ENCODE data around the gene GPHB5.

DNA sequence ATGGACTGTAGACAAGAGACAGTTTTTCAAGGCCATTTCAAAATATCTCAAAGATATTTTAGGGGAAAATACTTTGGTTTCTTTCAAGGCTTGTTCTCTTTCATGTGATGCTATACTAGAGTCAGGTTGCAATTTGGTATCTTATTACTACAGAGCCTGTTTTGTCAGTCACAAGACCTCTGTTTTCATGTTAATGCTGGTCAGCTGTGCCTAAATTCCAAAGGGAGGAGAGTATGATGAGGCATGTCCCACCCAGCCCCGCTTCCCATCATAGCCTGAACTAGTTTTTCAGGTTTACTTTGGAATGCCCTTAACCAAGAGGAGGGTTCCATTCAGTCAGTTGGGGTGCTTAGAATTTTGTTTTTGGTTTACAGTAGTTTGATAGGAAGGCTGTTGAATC is 52.6 kb downstream of the GPHB5 start:
- TF ChIP-seq, protein P1, sequence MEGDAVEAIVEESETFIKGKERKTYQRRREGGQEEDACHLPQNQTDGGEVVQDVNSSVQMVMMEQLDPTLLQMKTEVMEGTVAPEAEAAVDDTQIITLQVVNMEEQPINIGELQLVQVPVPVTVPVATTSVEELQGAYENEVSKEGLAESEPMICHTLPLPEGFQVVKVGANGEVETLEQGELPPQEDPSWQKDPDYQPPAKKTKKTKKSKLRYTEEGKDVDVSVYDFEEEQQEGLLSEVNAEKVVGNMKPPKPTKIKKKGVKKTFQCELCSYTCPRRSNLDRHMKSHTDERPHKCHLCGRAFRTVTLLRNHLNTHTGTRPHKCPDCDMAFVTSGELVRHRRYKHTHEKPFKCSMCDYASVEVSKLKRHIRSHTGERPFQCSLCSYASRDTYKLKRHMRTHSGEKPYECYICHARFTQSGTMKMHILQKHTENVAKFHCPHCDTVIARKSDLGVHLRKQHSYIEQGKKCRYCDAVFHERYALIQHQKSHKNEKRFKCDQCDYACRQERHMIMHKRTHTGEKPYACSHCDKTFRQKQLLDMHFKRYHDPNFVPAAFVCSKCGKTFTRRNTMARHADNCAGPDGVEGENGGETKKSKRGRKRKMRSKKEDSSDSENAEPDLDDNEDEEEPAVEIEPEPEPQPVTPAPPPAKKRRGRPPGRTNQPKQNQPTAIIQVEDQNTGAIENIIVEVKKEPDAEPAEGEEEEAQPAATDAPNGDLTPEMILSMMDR (IDR thresholded peaks at IDR 0.05; ENCODE audit: borderline replicate concordance, extremely low read depth, low read length, poor library complexity, severe bottlenecking): no peak
- no peak for TF ChIP-seq EZH2 (IDR thresholded peaks at IDR 0.05; ENCODE audit: borderline replicate concordance, low read depth, low read length, severe bottlenecking)
